Upper lobe of left lung (tissue), 4 donors: ENCODE data around the gene MACROD2.

Source experiments
- EP300 ChIP-seq, 4 donors: sonication (generic); formaldehyde crosslinking; IDR thresholded peaks; one replicate each; pipeline ENCODE4 v1.5.1; 2017; ENCODE audit warnings: antibody characterized with exemption in 4 of 4, control low read depth in 2 of 4
- POLR2A ChIP-seq, 4 donors: fragments of 450-650 bp; IDR thresholded peaks; one replicate each; pipeline ENCODE4 v1.5.1; 2016 to 2017; ENCODE audit warnings: antibody characterized with exemption in 4 of 4, mild to moderate bottlenecking in 2 of 4
- POLR2AphosphoS5 ChIP-seq, 2 donors: sonication (generic); formaldehyde crosslinking; IDR thresholded peaks; one replicate each; pipeline ENCODE4 v1.5.1; 2017; ENCODE audit warnings: antibody characterized with exemption in 2 of 2
- TF ChIP-seq, protein P1 (sequence below), 6 experiments: fragments of 450-650 bp in 4 of 6; fragments of 200-600 bp in 2 of 6; sonication (generic) in 2 of 6; IDR thresholded peaks; one replicate each; pipeline ENCODE4 v1.5.1; 2016 to 2019; ENCODE audit warnings: antibody characterized with exemption in 6 of 6

GRCh38 chr20:15422966-15423365, 1427.7 kb downstream of the MACROD2 start:
- TF ChIP-seq, protein P1, sequence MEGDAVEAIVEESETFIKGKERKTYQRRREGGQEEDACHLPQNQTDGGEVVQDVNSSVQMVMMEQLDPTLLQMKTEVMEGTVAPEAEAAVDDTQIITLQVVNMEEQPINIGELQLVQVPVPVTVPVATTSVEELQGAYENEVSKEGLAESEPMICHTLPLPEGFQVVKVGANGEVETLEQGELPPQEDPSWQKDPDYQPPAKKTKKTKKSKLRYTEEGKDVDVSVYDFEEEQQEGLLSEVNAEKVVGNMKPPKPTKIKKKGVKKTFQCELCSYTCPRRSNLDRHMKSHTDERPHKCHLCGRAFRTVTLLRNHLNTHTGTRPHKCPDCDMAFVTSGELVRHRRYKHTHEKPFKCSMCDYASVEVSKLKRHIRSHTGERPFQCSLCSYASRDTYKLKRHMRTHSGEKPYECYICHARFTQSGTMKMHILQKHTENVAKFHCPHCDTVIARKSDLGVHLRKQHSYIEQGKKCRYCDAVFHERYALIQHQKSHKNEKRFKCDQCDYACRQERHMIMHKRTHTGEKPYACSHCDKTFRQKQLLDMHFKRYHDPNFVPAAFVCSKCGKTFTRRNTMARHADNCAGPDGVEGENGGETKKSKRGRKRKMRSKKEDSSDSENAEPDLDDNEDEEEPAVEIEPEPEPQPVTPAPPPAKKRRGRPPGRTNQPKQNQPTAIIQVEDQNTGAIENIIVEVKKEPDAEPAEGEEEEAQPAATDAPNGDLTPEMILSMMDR (IDR thresholded peaks at IDR 0.05) = no peak
- TF ChIP-seq POLR2A (IDR thresholded peaks at IDR 0.05) = no peak
- TF ChIP-seq EP300 (IDR thresholded peaks at IDR 0.05) = no peak
- TF ChIP-seq POLR2AphosphoS5 (IDR thresholded peaks at IDR 0.05) = no peak
